ENCODE measurements around the gene STK39.

STK39 gene

DNA sequence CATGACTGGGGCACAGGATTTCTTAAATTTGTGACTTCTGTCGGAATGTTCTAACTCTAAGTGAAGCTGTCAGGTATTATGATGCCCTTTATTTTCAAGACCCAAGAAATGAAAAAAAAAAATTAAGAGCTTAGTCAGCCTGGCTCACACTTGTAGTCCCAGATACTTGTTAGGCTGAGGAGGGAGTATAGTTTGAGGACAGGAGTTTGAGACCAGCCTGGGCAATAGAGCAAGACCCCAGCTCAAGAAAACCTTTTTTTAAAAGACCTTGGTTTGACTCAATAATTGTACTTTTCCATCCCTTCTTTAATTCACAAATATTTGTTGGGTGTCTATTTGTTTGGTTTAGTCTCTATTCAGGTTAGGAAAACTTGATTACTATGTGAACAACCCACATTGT is 310.0 kb downstream of the STK39 start:
- CTCF ChIA-PET, result interaction anchor here (2.0 kb wide), 1 partner anchor 182 kb away, joined by 13 read pairs; no protein-coding TSS in a partner anchor
- POLR2A ChIA-PET, result no interaction called here
- no peak for TF ChIP-seq CTCF (IDR thresholded peaks at IDR 0.05; ENCODE audit: insufficient read depth, low read length, missing control alignments)
- no peak overlapping the region for H3K4me3 ChIP-seq (ENCODE audit: low read depth, low read length)
- DNase-seq (ENCODE audit: low read depth, low spot score), result no peak

DNA sequence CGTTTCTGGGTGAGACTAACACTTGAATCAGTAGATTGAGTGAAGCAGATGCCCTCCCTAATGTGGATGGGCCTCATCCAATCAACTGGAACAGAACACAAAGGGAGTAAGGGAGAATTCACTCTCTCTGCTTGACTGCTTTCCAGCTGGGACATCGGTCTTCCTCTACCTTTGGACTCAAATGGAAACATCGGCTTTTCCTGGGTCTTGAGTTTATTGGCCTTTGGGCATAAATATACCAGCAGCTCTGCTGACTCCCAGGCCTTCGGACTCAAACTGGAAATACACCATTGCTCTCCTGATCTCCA is 311.6 kb downstream of the STK39 start:
- ChIA-PET POLR2A (no interaction called here), CTCF (no interaction called here)
- no peak overlapping the region for H3K4me3 ChIP-seq (ENCODE audit: low read depth, low read length)
- no peak for DNase-seq (ENCODE audit: low read depth, low spot score)
- no peak for TF ChIP-seq CTCF (IDR thresholded peaks at IDR 0.05; ENCODE audit: insufficient read depth, low read length, missing control alignments)

- TF ChIP-seq CTCF (IDR thresholded peaks at IDR 0.05; ENCODE audit: insufficient read depth, low read length, missing control alignments), result no peak
- ChIA-PET CTCF (interaction anchor here (1.3 kb wide), 1 partner anchor 186 kb away, joined by 5 read pairs; no protein-coding TSS in a partner anchor), POLR2A (no interaction called here)
- DNase-seq (ENCODE audit: low read depth, low spot score), result no peak
- H3K4me3 ChIP-seq (ENCODE audit: low read depth, low read length), result no peak overlapping the region
Observed at GRCh38 chr2:167933097-167933814, 314.1 kb downstream of the STK39 start.

DNA sequence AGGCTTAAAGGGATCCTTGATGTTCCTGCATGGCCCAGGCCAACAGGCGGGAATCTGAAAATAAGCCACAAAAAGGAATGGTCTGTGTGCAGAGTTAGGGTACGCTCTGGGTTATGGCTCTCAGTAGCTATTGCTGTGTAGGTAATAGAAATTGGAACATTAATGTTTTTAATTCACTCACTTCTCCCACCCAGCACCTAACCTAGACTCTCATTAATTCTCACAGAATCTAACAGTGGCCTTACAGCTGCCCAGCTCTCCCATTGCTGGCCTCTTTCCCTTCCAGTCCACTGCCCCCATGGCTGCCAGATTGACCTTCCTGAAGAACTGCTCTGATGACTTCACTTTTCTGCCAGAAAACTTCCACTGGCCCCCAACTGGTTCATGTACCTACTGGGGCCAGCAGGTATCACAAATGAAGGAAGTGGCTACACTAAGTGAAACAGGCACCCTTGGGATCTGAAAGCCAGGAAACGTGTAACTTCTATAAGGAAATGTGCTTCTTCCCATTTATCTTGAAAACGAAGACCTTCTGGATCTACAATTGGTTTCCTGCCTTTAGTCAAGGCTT is 315.2 kb downstream of the STK39 start:
- DNase-seq (ENCODE audit: low read depth, low spot score), result no peak
- CTCF ChIA-PET, result no interaction called here
- TF ChIP-seq CTCF (IDR thresholded peaks at IDR 0.05; ENCODE audit: insufficient read depth, low read length, missing control alignments), result no peak
- POLR2A ChIA-PET, result no interaction called here
- no peak overlapping the region for H3K4me3 ChIP-seq (ENCODE audit: low read depth, low read length)

DNA sequence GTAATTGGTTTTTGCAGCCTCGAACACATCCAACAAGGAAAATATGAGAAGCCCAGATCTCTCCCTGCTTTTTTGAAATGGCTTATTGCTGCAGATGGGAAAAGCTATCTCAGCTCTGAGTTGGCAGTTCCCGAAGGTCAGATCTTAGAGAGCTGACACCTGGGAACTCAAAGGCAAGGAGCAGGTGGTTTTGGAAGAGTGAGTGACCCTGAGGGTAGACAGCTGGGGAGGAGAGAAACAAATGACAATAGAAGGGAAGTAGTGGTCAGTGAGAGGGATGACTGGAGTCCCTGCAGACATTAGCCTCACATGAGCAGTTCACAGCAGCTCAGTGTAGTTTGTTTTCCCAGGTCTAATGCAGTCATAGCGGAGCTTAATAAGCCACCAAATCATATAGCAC is 317.9 kb downstream of the STK39 start:
- ChIA-PET CTCF (no interaction called here), POLR2A (interaction anchor here (0.6 kb wide), 1 partner anchor 95 kb away, joined by 3 read pairs; no protein-coding TSS in a partner anchor)

DNA sequence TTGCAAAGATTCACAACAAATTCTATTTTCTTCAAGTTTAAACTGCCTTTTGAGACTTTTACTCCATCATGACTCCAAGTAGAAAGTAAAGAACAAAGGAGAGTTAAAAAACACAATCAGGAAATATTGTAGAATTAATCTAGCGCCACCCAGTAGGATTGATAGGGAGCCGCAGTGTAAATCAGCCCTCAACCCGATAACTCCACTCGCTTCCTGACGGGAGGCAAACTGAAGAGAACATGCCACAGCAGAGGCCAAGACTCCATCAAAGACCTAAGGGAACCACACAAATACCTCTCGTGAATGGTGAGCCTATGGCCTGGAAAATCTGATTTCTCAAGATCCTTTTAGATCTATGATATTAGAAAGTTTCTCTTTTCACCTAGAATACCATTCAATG is 319.0 kb downstream of the STK39 start:
- no peak for DNase-seq (ENCODE audit: low read depth, low spot score)
- H3K4me3 ChIP-seq (ENCODE audit: low read depth, low read length), result no peak overlapping the region
- POLR2A ChIA-PET, result no interaction called here
- no peak for TF ChIP-seq CTCF (IDR thresholded peaks at IDR 0.05; ENCODE audit: insufficient read depth, low read length, missing control alignments)
- CTCF ChIA-PET, result no interaction called here

More for the DNA sequence above, 317.9 kb downstream of the STK39 start:
- no peak for TF ChIP-seq CTCF (IDR thresholded peaks at IDR 0.05; ENCODE audit: insufficient read depth, low read length, missing control alignments)
- no peak for DNase-seq (ENCODE audit: low read depth, low spot score)
- H3K4me3 ChIP-seq (ENCODE audit: low read depth, low read length), result no peak overlapping the region
